KMS-11 (cell line): ENCODE results near the gene CREBL2.

ENCODE experiments used
- H2AFZ ChIP-seq: fragments of 200-600 bp; sonication (generic); 2 replicates; pipeline ENCODE4 v1.6.1; 2016; ENCODE audit warnings: antibody characterized with exemption, mixed run types, low read depth
- H3K27ac ChIP-seq: fragments of 200-600 bp; sonication (generic); 2 replicates; pipeline ENCODE4 v1.6.1; 2016; ENCODE audit warnings: mild to moderate bottlenecking, mixed run types
- H3K27me3 ChIP-seq: fragments of 200-600 bp; sonication (generic); 2 replicates; pipeline ENCODE4 v1.6.1; 2017; ENCODE audit warnings: mild to moderate bottlenecking, low read depth, mixed run types, moderate library complexity; ENCODE audit not compliant: insufficient read depth
- H3K36me3 ChIP-seq: fragments of 200-600 bp; sonication (generic); 2 replicates; pipeline ENCODE4 v1.6.1; 2017; ENCODE audit warnings: mild to moderate bottlenecking, mixed run types; ENCODE audit not compliant: insufficient read depth
- H3K4me1 ChIP-seq: fragments of 200-600 bp; sonication (generic); 2 replicates; pipeline ENCODE4 v1.6.1; 2016; ENCODE audit warnings: mild to moderate bottlenecking, low read depth, mixed run types; ENCODE audit not compliant: poor library complexity, severe bottlenecking
- H3K4me2 ChIP-seq: fragments of 200-600 bp; sonication (generic); 2 replicates; pipeline ENCODE4 v1.7.0; 2016; ENCODE audit warnings: mild to moderate bottlenecking, mixed run types
- H3K4me3 ChIP-seq: fragments of 200-600 bp; sonication (generic); IDR thresholded peaks from 2 replicates; pipeline ENCODE4 v1.6.1; 2017; ENCODE audit warnings: low read depth, low read length, mixed read lengths; ENCODE audit not compliant: insufficient read depth
- H3K79me2 ChIP-seq: fragments of 200-600 bp; sonication (generic); 2 replicates; pipeline ENCODE4 v1.6.1; 2016; ENCODE audit warnings: low read depth, mixed run types; ENCODE audit not compliant: insufficient read depth
- H3K9ac ChIP-seq: fragments of 200-600 bp; sonication (generic); 2 replicates; pipeline ENCODE4 v1.6.1; 2016; ENCODE audit warnings: mild to moderate bottlenecking, mixed run types
- H4K20me1 ChIP-seq: fragments of 200-600 bp; sonication (generic); 2 replicates; pipeline ENCODE4 v1.6.1; 2016; ENCODE audit warnings: mild to moderate bottlenecking, mixed run types; ENCODE audit not compliant: insufficient read depth
- TF ChIP-seq, protein P1 (sequence below): fragments of 200-600 bp; sonication (generic); conservative IDR thresholded peaks from 2 replicates; pipeline ENCODE4 v1.6.1; 2017; ENCODE audit warnings: low read depth, mild to moderate bottlenecking, antibody characterized with exemption, low read length, moderate library complexity, mixed read lengths

CREBL2 gene

DNA sequence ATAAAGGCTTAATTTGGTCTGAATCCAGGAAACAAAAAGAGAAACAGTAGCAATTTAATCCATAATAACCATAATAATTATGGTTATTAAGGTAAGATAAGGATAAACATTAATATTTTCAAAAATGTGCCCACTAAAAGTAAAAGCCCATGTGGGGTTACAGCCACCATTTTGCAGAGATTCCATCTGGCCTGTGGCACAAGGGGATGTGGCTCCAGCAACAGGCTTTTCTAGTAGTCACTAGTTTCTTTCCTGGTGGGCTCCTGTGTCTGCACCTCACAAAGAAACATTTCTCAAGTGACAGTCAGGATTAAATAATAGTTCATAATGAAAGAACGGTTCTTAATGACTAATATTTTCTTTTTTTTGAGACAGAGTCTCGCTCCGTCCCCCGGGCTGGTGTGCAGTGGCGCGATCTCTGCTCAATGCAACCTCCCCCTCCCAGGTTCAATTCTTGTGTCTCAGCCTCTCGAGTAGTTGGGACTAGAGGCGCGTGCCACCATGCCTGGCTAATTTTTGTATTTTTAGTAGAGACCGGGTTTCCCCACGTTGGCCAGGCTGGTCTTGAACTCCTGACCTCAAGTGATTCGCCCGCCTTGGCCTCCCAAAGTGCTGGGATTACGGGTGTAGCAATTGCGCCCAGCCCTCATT is 52.1 kb downstream of the CREBL2 start:
- H3K9ac ChIP-seq: no peak overlapping the region
- no peak overlapping the region for H2AFZ ChIP-seq
- H3K4me1 ChIP-seq: no peaks in the 10 kb centered on the region
- H4K20me1 ChIP-seq: no peaks in the 10 kb centered on the region
- no peaks in the 10 kb centered on the region for H3K79me2 ChIP-seq
- no peaks in the 10 kb centered on the region for H3K27me3 ChIP-seq
- H3K4me3 ChIP-seq: no peak overlapping the region
- no peak overlapping the region for H3K27ac ChIP-seq
- H3K4me2 ChIP-seq: no peak overlapping the region
- TF ChIP-seq, protein P1, sequence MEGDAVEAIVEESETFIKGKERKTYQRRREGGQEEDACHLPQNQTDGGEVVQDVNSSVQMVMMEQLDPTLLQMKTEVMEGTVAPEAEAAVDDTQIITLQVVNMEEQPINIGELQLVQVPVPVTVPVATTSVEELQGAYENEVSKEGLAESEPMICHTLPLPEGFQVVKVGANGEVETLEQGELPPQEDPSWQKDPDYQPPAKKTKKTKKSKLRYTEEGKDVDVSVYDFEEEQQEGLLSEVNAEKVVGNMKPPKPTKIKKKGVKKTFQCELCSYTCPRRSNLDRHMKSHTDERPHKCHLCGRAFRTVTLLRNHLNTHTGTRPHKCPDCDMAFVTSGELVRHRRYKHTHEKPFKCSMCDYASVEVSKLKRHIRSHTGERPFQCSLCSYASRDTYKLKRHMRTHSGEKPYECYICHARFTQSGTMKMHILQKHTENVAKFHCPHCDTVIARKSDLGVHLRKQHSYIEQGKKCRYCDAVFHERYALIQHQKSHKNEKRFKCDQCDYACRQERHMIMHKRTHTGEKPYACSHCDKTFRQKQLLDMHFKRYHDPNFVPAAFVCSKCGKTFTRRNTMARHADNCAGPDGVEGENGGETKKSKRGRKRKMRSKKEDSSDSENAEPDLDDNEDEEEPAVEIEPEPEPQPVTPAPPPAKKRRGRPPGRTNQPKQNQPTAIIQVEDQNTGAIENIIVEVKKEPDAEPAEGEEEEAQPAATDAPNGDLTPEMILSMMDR: no peak
- no peaks in the 10 kb centered on the region for H3K36me3 ChIP-seq

DNA sequence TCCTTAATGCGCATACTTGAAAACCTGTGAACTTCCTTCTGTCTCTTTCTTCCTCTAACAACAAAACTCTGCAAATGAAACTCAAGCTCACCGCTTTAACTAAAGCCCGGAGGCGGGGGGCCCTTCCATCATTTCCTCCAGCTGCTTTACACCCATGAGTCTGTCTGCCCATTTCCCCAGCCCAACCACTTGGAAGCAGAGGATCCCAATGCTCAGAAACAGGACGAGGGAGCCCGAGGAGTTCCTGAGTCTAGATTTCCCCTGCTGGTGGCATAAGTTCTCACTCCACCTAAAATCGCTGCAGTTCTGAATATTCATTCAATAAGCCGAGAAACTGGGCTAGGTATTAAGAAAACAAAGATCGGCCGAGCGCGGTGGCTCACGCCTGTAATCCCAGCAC is 53.5 kb downstream of the CREBL2 start:
- Histone ChIP-seq H3K27ac (no peak overlapping the region), H3K9ac (no peak overlapping the region), H2AFZ (no peak overlapping the region), H3K27me3 (no peaks in the 10 kb centered on the region), H3K79me2 (no peaks in the 10 kb centered on the region), H3K4me1 (no peaks in the 10 kb centered on the region), H4K20me1 (no peaks in the 10 kb centered on the region), H3K4me3 (no peak overlapping the region), H3K36me3 (no peaks in the 10 kb centered on the region), H3K4me2 (no peak overlapping the region)
- TF ChIP-seq, protein P1: no peak

DNA sequence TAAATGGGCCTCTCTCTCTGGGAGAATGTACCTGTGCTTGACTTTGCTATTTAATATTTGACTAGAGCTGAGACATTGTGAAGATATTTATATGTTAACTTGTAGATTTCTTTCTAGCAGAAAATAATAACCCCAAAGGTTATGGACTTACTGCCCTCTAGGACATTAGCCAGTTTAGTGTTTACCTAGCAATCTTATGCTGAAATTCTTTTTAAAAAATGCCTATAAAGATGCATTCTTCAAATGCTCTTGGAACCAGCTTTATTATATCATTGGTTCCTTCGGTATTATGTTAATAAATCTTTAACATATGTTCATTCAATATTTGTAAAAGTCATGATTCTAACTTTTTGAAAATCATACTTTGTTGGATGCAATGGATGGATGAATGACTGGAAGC is 56.3 kb downstream of the CREBL2 start:
- no peak overlapping the region for H3K4me3 ChIP-seq
- no peaks in the 10 kb centered on the region for H4K20me1 ChIP-seq
- H3K4me1 ChIP-seq: no peaks in the 10 kb centered on the region
- H3K27ac ChIP-seq: no peak overlapping the region
- no peaks in the 10 kb centered on the region for H3K36me3 ChIP-seq
- no peak overlapping the region for H3K4me2 ChIP-seq
- TF ChIP-seq, protein P1: no peak
- H3K27me3 ChIP-seq: no peaks in the 10 kb centered on the region
- no peak overlapping the region for H3K9ac ChIP-seq
- no peak overlapping the region for H2AFZ ChIP-seq
- H3K79me2 ChIP-seq: no peaks in the 10 kb centered on the region

DNA sequence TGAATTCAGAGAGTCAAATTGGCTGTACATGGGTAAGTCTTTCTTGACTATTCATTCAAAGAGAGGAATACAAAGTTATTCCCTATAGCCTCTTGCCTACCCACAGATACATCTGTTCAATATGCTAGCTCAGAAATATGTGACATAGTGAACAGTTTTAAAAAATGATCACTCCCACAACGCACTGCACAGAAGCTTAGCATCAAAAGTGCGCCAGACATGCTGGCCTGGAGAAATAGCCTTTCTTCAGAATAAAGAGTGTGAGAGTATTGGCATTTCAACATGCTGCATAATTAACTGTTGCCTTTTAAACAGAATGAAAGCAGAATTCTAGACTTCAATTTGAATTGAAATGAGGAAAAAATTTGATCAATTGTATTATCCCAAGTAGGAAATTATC is 57.3 kb downstream of the CREBL2 start:
- Histone ChIP-seq H3K9ac (no peak overlapping the region), H3K4me2 (no peak overlapping the region), H4K20me1 (no peaks in the 10 kb centered on the region), H2AFZ (no peak overlapping the region), H3K27ac (no peak overlapping the region), H3K36me3 (no peaks in the 10 kb centered on the region), H3K4me1 (no peaks in the 10 kb centered on the region), H3K4me3 (no peak overlapping the region), H3K79me2 (no peaks in the 10 kb centered on the region), H3K27me3 (no peaks in the 10 kb centered on the region)
- TF ChIP-seq, protein P1: no peak
